HG02763 (cell line): ENCODE measurements around the gene CPNE6.

Experiments
- ATAC-seq: cut with Tn5 transposase; IDR thresholded peaks from one replicate; pipeline ENCODE4 v1.9.1; 2021; ENCODE audit warnings: mild to moderate bottlenecking, moderate library complexity; ENCODE audit not compliant: unreplicated experiment

CPNE6 gene

DNA sequence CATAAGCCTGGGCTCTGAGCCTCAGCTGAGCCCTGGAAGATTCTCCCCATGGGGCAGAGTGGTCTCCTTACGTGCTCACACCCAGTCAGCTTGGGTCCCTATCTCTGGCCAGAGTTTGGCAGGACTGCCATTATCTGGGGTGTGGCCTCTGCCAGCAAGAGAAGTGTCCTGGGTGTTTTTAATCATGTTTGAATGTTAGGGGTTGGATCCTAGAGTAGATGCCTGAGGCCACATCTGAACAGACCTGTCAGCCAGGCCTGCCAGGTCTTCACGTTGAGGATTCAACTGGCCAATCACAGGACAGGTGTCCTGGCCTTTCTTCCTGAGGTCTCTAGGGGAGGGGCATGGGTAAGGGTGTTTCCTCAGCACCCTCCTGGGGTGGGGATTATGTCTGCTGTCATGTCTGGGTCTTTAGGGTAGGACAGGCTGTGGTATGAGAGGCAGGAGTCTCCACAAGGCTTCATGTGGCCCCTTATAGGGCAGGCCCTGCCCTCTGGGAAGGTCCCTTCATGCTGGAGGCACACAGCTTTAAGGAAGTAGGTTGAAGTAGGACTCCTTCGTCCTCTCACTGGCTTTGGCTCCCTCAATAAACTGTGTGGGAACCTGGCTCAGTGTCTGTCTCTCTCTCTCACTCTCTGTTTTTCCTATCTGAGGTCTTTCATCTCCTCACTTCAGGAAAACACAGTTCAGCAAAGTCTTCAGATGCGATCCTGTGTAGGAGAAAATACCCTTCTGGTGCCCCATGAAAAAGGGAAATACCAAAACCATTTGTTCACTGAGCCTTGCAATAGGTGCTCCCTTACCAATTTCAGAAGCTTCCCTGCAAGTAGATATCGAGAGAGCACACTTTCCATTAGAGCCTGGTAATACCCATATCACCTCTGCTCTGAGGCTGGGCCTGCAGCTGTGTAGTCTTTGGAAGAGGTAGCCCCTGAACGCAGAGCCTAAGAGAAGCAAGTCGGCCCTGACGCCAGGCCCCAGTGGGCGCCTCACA is 52.4 kb downstream of the CPNE6 start:
- peak; percentile 44 for ATAC-seq

DNA sequence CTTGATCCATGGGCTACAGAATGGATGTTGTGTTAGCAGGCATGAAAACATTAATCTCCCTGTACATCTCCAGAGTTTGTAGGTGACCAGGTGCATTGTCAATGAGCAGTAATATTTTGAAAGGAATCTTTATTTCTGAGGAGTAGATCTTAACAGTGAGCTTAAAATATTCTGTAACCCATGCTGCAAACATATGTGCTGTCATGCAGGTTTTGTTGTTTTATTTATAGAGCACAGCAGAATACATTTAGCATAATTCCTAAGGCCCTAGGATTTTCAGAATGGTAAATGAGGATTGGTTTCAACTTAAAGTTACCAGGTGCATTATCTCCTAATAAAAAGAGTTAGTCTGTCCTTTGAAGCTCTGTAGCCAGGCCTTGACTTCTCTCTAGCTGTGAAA is 55.6 kb downstream of the CPNE6 start:
- no peak for ATAC-seq

DNA sequence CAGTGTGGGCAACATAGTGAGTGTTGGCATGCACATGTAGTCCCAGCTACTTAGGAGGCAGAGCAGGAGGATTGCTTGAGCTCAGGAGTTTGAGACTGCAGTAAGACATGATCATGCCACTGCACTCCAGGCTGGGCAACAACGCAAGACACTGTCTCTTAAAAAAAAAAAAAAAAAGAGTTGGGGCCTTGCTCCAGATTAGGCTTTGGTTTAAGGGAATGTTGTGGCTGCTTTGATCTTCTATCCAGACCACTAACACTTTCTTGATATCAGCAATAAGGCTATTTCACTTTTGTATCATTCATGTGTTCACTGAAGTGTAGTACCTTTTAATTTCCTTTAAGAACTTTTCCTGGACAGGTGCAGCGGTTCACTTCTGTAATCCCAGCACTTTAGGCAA is 56.3 kb downstream of the CPNE6 start:
- no peak for ATAC-seq
